ENCODE results near the gene RNU6-1. TPM values are rescaled to one million over a fixed set of nuclear protein-coding genes. Genes with fewer than 3 reads are reported as not detected.
A peak's percentile ranks its signal among the peaks of the same experiment; 100 is the strongest.

The RNU6-1 gene
- total and polyA plus RNA-seq, 2 donors (not counting 1 experiment from before 2014, with no cell fraction given): not detected

- CTCF ChIA-PET: interaction anchor here (1.5 to 16.8 kb wide), 5 partner anchors 8 to 323 kb away, joined by 7 to 237 read pairs (median 15); no protein-coding TSS in a partner anchor
- H3K4me1 ChIP-seq (ENCODE audit: control insufficient read depth in 2 of 2, insufficient read depth in 2 of 2, low read length in 2 of 2): peaks cover 70 to 88% of the 10 kb centered on the region in 2 donors
- peaks cover 27% of the 10 kb centered on the region for H4K20me1 ChIP-seq (ENCODE audit: control insufficient read depth, insufficient read depth, low read length, poor library complexity, severe bottlenecking)
- H3K27ac Mint-ChIP-seq: peak overlapping the region; percentile 58
- H3K27me3 Mint-ChIP-seq: peaks cover 65% of the 10 kb centered on the region
- no peaks in the 10 kb centered on the region for H3K36me3 ChIP-seq (replicated peaks in 1 of 2; ENCODE audit: control extremely low read depth in 1 of 2, control insufficient read depth in 1 of 2, extremely low read depth in 1 of 2, insufficient read depth in 2 of 2, low read length in 1 of 2)
- POLR2A ChIA-PET: interaction anchor here (1.9 to 3.3 kb wide), 2 partner anchors 11 to 41 kb away, joined by 7 to 20 read pairs; no protein-coding TSS in a partner anchor
- no peaks in the 10 kb centered on the region for H3K9me3 Mint-ChIP-seq (ENCODE audit: insufficient read depth)
- H3K9me3 ChIP-seq (ENCODE audit: control extremely low read depth in 1 of 3, control insufficient read depth in 2 of 3, insufficient read depth in 1 of 3, low read length in 2 of 3): peaks cover 0 to 91% (median 21%) of the 10 kb centered on the region in 3 donors
- H3K9ac ChIP-seq (ENCODE audit: low read length): peak overlapping the region; percentile 11
- H3K4me3 ChIP-seq (ENCODE audit: control extremely low read depth in 1 of 5, extremely low read depth in 1 of 5, insufficient read depth in 1 of 5, low read depth in 2 of 5, low read length in 4 of 5): peak overlapping the region in 1 of 5 experiments; percentile 50
- peak overlapping the region; percentile 90 for H3K4me3 Mint-ChIP-seq
- H3K4me2 ChIP-seq (replicated peaks; ENCODE audit: low read depth, low read length, poor library complexity, severe bottlenecking): peak overlapping the region; percentile 83
- peak overlapping the region; percentile 35 for H2AFZ ChIP-seq (ENCODE audit: insufficient read depth, low read depth, low read length, poor library complexity, severe bottlenecking)
- H3K27ac ChIP-seq (ENCODE audit: low read length in 2 of 2): no peak overlapping the region
- peaks cover 0 to 89% (median 72%) of the 10 kb centered on the region in 4 experiments for H3K27me3 ChIP-seq (replicated peaks in 1 of 4; ENCODE audit: control extremely low read depth in 1 of 4, control insufficient read depth in 3 of 4, insufficient read depth in 4 of 4, low read length in 3 of 4)
- 15% methylated on average over 15 of the region's 21 CpGs for WGBS (ENCODE audit: insufficient coverage)
- peaks cover 61% of the 10 kb centered on the region for H3K4me1 Mint-ChIP-seq
- TF ChIP-seq CTCF (IDR thresholded peaks at IDR 0.05) (no peak), EZH2 (IDR thresholded peaks at IDR 0.05; ENCODE audit: borderline replicate concordance, insufficient read depth, low read depth, low read length, poor library complexity, severe bottlenecking) (no peak)
- H3K79me2 ChIP-seq (ENCODE audit: control insufficient read depth, insufficient read depth, low read length): no peaks in the 10 kb centered on the region
- ATAC-seq (ENCODE audit: low read depth): no peak
- DNase-seq: peak; percentile 67
- intact Hi-C loops (cut with micrococcal nuclease): loop anchor here (2.0 kb wide), 1 partner anchor 42 kb away; no protein-coding TSS in a partner anchor
Measured at GRCh38 chr15:67824197-67824968, 15.5 kb downstream of the RNU6-1 start.

All from B cell (primary cell).